SK-N-SH (cell line): ENCODE results near the gene GMNN. TPM values are rescaled to one million over a fixed set of nuclear protein-coding genes. Genes with fewer than 3 reads are reported as not detected.
"Not testable (repeated sequence)": the region's sequence is repeated elsewhere in the genome, so short reads cannot be mapped to it uniquely, and the experiment has no call there.

Source experiments
- CTCF ChIA-PET: fragments of 300-600, 350-600 bp; formaldehyde crosslinking; extraction: SDS; loops from one replicate; lab custom pipeline; 2021; lab: Yijun Ruan, JAX
- POLR2A ChIA-PET: fragments of 350-600 bp; sonication (Branson Sonifier 250); formaldehyde crosslinking; extraction: SDS; loops from one replicate; lab custom pipeline; 2020; ENCODE audit warnings: antibody characterized with exemption, inconsistent platforms; lab: Yijun Ruan, JAX
- DNase-seq: peaks from one replicate; pipeline ENCODE4 v3.0.0; 2012
- H2AFZ ChIP-seq: fragments of 200-600 bp; sonication (generic); 2 replicates; pipeline ENCODE4 v1.8.1; 2016; ENCODE audit warnings: antibody characterized with exemption, mild to moderate bottlenecking, low read depth
- H3F3A ChIP-seq: fragments of 200-600 bp; sonication (generic); replicated peaks from 2 replicates; pipeline ENCODE3; 2016; ENCODE audit warnings: antibody characterized with exemption, mild to moderate bottlenecking; ENCODE audit not compliant: insufficient read depth
- H3K27ac ChIP-seq, 2 experiments: fragments of 200-500 bp in 1 of 2; fragments of 200-600 bp in 1 of 2; sonication (Bioruptor generic) in 1 of 2; sonication (generic), shearing (Covaris generic) in 1 of 2; 2 replicates each; pipeline versions ENCODE4 v1.5.1 to v1.6.1; 2014 to 2016; ENCODE audit warnings: low read depth in 2 of 2, inconsistent platforms in 1 of 2, low read length in 1 of 2, mild to moderate bottlenecking in 1 of 2, mixed read lengths in 1 of 2
- H3K27me3 ChIP-seq: fragments of 200-600 bp; sonication (generic), shearing (Covaris generic); 2 replicates; pipeline ENCODE4 v1.6.1; 2016; ENCODE audit warnings: mixed run types; ENCODE audit not compliant: insufficient read depth
- H3K36me3 ChIP-seq, 2 experiments: fragments of 200-500 bp in 1 of 2; fragments of 200-600 bp in 1 of 2; sonication (Bioruptor generic) in 1 of 2; sonication (generic) in 1 of 2; replicated peaks in 1 of 2; 2 replicates each; pipeline versions ENCODE3 to v1.5.1; 2014 to 2016; ENCODE audit warnings: low read length in 1 of 2, mild to moderate bottlenecking in 1 of 2; ENCODE audit not compliant: insufficient read depth in 2 of 2, control insufficient read depth in 1 of 2
- H3K4me1 ChIP-seq, 2 experiments: fragments of 200-500 bp in 1 of 2; fragments of 200-600 bp in 1 of 2; sonication (Bioruptor generic) in 1 of 2; sonication (generic), shearing (Covaris generic) in 1 of 2; 2 replicates each; pipeline versions ENCODE4 v1.5.1 to v1.6.1; 2014 to 2016; ENCODE audit warnings: low read depth in 1 of 2, low read length in 1 of 2, mixed run types in 1 of 2; ENCODE audit not compliant: insufficient read depth in 2 of 2, control insufficient read depth in 1 of 2
- H3K4me2 ChIP-seq: fragments of 200-600 bp; sonication (generic), shearing (Covaris generic); 2 replicates; pipeline ENCODE4 v1.6.1; 2017; ENCODE audit warnings: mixed run types
- H3K4me3 ChIP-seq, 2 experiments: fragments of 200-500 bp in 1 of 2; fragments of 200-600 bp in 1 of 2; sonication (Bioruptor generic) in 1 of 2; sonication (generic), shearing (Covaris generic) in 1 of 2; 2 replicates each; pipeline versions ENCODE4 v1.5.1 to v1.8.1; 2014 to 2016; ENCODE audit warnings: low read depth in 2 of 2, inconsistent platforms in 1 of 2, low read length in 1 of 2, mild to moderate bottlenecking in 1 of 2, mixed read lengths in 1 of 2, moderate library complexity in 1 of 2
- H3K79me2 ChIP-seq: fragments of 200-600 bp; sonication (generic); 2 replicates; pipeline ENCODE4 v1.8.1; 2017; ENCODE audit warnings: mild to moderate bottlenecking; ENCODE audit not compliant: insufficient read depth
- H3K9ac ChIP-seq: fragments of 200-600 bp; sonication (generic); 2 replicates; pipeline ENCODE4 v1.6.1; 2017; ENCODE audit warnings: mixed run types
- H3K9me2 ChIP-seq: fragments of 200-600 bp; sonication (generic); 2 replicates; pipeline ENCODE4 v1.6.1; 2017; ENCODE audit warnings: mixed run types
- H3K9me3 ChIP-seq: fragments of 200-600 bp; sonication (generic); 2 replicates; pipeline ENCODE4 v1.6.1; 2017; ENCODE audit warnings: mixed run types, mild to moderate bottlenecking, moderate library complexity
- H4K20me1 ChIP-seq: fragments of 200-600 bp; sonication (generic); 2 replicates; pipeline ENCODE4 v1.6.1; 2017; ENCODE audit warnings: mild to moderate bottlenecking, mixed run types; ENCODE audit not compliant: insufficient read depth
- CHD2 ChIP-seq: fragments of 150-350 bp; IDR thresholded peaks from 2 replicates; pipeline ENCODE4 v1.6.1; 2018; ENCODE audit warnings: low read length; ENCODE audit not compliant: partially characterized antibody
- EP300 ChIP-seq, 2 experiments: IDR thresholded peaks; 2 replicates each; pipeline versions ENCODE4 v1.4.0 to v1.6.1; 2012; ENCODE audit warnings: borderline replicate concordance in 1 of 2, low read depth in 1 of 2, low read length in 1 of 2
- EZH2phosphoT487 ChIP-seq: fragments of 200-600 bp; sonication (generic); IDR thresholded peaks from 2 replicates; pipeline ENCODE4 v1.6.1; 2017; ENCODE audit warnings: low read depth, mixed run types, mild to moderate bottlenecking, antibody characterized with exemption, moderate library complexity, borderline replicate concordance
- FOSL2 ChIP-seq: IDR thresholded peaks from 2 replicates; pipeline ENCODE4 v1.4.0; 2012; ENCODE audit warnings: low read depth, mild to moderate bottlenecking, moderate library complexity, borderline replicate concordance
- MXI1 ChIP-seq: IDR thresholded peaks from 2 replicates; pipeline ENCODE4 v1.6.1; 2012; ENCODE audit warnings: mild to moderate bottlenecking, low read depth, low read length, improper control_type of control experiment
- RFX5 ChIP-seq: IDR thresholded peaks from 2 replicates; pipeline ENCODE4 v1.6.1; 2012; ENCODE audit warnings: mild to moderate bottlenecking, improper control_type of control experiment, low read length
- RXRA ChIP-seq: IDR thresholded peaks from 2 replicates; pipeline ENCODE4 v1.4.0; 2012; ENCODE audit warnings: low read depth, mild to moderate bottlenecking, borderline replicate concordance
- SIN3A ChIP-seq: IDR thresholded peaks from 2 replicates; pipeline ENCODE4 v1.6.1; 2012; ENCODE audit warnings: low read depth, mild to moderate bottlenecking, low read length, moderate library complexity, borderline replicate concordance
- USF2 ChIP-seq: fragments of 150-350 bp; IDR thresholded peaks from 2 replicates; pipeline ENCODE4 v1.6.1; 2017; ENCODE audit warnings: antibody characterized with exemption, low read length, low read depth, borderline replicate concordance
- YY1 ChIP-seq: IDR thresholded peaks from 2 replicates; pipeline ENCODE4 v1.4.0; 2012; ENCODE audit warnings: low read depth, mild to moderate bottlenecking
- WGBS: methylation state at CpG from one replicate; pipeline ENCODE4 v1.1.6; 2017; ENCODE audit warnings: low lambda C conversion rate; 5-methylcytosine and 5-hydroxymethylcytosine counted together
- polyA plus RNA-seq, 3 experiments: library from polyadenylated mRNA; depleted of rRNA; stranded (reverse); fragments of >200 nt; gene quantifications; 2 replicates each; pipeline ENCODE4 v1.2.3, GENCODE V29; 2012

Gene GMNN
- polyA plus RNA-seq, 1 of the 3 experiments (the other 2 are of a cell fraction): 16.8 TPM

- no peaks in the 10 kb centered on the region for H3K9me2 ChIP-seq
- no peaks in the 10 kb centered on the region for H3K27me3 ChIP-seq
- H3K4me2 ChIP-seq: no peak overlapping the region
- WGBS: 79% methylated on average over 3 of the region's 3 CpGs
- no peaks in the 10 kb centered on the region for H3K79me2 ChIP-seq
- no peak for DNase-seq
- TF ChIP-seq EZH2phosphoT487: no peak
- TF ChIP-seq MXI1: no peak
- TF ChIP-seq EP300 (IDR thresholded peaks at IDR 0.05; ENCODE audit: borderline replicate concordance in 1 of 2, low read depth in 1 of 2, low read length in 1 of 2): no peak
- TF ChIP-seq USF2: no peak
- TF ChIP-seq, all 33 proteins: peak for 0
- Histone ChIP-seq H3K4me3 (no peak overlapping the region), H2AFZ (no peak overlapping the region), H3K27ac (no peak overlapping the region), H4K20me1 (no peaks in the 10 kb centered on the region), H3F3A (peaks cover 2% of the 10 kb centered on the region), H3K36me3 (no peaks in the 10 kb centered on the region), H3K4me1 (0 out of 4 replicates have a peak, but pooled peaks cover 0 to under 1% of the 10 kb centered on the region in 2 experiments), H3K9me3 (no peaks in the 10 kb centered on the region), H3K9ac (no peak overlapping the region)
- CTCF ChIA-PET: no interaction called here
- POLR2A ChIA-PET: no interaction called here
Measured at GRCh38 chr6:24749297-24749696, 25.4 kb upstream of the GMNN start.

GRCh38 chr6:24750878-24751277 is 23.9 kb upstream of the GMNN start:
- H3K27me3 ChIP-seq, H3K9me3 ChIP-seq, H3K9me2 ChIP-seq, H3K27ac ChIP-seq, H4K20me1 ChIP-seq, POLR2A ChIA-PET, H3K79me2 ChIP-seq, CTCF ChIA-PET, DNase-seq, H3K4me3 ChIP-seq, H2AFZ ChIP-seq, H3F3A ChIP-seq, H3K4me1 ChIP-seq, H3K36me3 ChIP-seq, H3K4me2 ChIP-seq, H3K9ac ChIP-seq: not testable (repeated sequence)
- WGBS: 88% methylated on average over 3 of the region's 3 CpGs

- Histone ChIP-seq H3K9me3 (no peaks in the 10 kb centered on the region), H3K36me3 (no peaks in the 10 kb centered on the region), H3K27ac (no peak overlapping the region), H3F3A (no peaks in the 10 kb centered on the region), H4K20me1 (no peaks in the 10 kb centered on the region), H3K9me2 (no peaks in the 10 kb centered on the region), H3K79me2 (no peaks in the 10 kb centered on the region), H2AFZ (no peak overlapping the region), H3K9ac (no peak overlapping the region), H3K27me3 (no peaks in the 10 kb centered on the region), H3K4me2 (no peak overlapping the region), H3K4me1 (no peaks in the 10 kb centered on the region), H3K4me3 (no peak overlapping the region)
- ChIA-PET CTCF (interaction anchor here (1.0 kb wide), 1 partner anchor 14 kb away, joined by 3 read pairs; no protein-coding TSS in a partner anchor), POLR2A (no interaction called here)
- no peak for DNase-seq
- TF ChIP-seq SIN3A (no peak), RXRA (no peak), RFX5 (no peak), YY1 (no peak), FOSL2 (no peak), MXI1 (no peak), CHD2 (no peak)
- 83% methylated on average over 2 of the region's 2 CpGs for WGBS
Measured at GRCh38 chr6:24752503-24752902, 22.2 kb upstream of the GMNN start.
